ENCODE results near the gene C6orf52.

Gene C6orf52

DNA sequence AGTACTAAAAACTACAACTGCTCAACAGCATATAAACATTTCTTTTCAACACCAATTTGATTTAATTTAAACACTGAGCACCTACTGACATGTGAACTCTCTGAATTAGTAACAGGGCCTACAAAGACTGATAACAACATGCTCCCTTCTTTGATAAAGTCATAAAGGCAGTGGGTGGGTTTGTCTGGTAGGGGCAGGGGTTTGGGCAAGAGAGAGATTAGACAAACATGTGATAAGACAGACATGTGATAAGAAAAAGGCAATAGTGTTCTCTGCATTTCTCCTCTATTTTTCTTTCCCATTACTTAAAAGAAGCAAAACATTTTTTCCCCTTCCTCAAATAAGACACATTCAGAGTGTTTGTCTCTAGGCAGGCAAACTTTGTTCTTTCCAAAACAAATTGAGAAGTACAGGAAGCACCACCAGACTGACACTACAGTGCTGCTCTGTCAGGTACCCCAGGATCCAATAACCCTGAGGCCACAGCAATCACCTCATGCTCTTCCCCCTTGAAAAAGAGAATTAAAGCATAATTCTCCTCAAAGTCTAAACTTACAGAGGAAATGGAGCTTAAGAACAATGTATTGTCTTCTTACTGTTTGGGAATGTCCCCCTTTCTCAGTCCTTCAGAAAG, 11.9 kb downstream of the C6orf52 start:
- TF ChIP-seq REST (IDR thresholded peaks at IDR 0.05; ENCODE audit: low read depth) (no peak), TCF12 (IDR thresholded peaks at IDR 0.05; ENCODE audit: low read depth) (no peak)

- TF ChIP-seq, protein P1, sequence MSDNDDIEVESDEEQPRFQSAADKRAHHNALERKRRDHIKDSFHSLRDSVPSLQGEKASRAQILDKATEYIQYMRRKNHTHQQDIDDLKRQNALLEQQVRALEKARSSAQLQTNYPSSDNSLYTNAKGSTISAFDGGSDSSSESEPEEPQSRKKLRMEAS (IDR thresholded peaks at IDR 0.05): no peak
These were observed 12.6 kb downstream of the C6orf52 start for GRCh38 chr6:10681795-10682194.

- TF ChIP-seq CEBPB (IDR thresholded peaks at IDR 0.05) (no peak), CREB1 (IDR thresholded peaks at IDR 0.05; ENCODE audit: low read depth) (no peak), ZBTB7A (IDR thresholded peaks at IDR 0.05; ENCODE audit: low read depth) (no peak)
- TF ChIP-seq, protein P1 (IDR thresholded peaks at IDR 0.05): no peak
These were observed 16.0 kb downstream of the C6orf52 start for GRCh38 chr6:10678456-10678855.

- TF ChIP-seq REST (IDR thresholded peaks at IDR 0.05; ENCODE audit: low read depth) (no peak), EP300 (IDR thresholded peaks at IDR 0.05; ENCODE audit: borderline replicate concordance) (no peak), TEAD4 (IDR thresholded peaks at IDR 0.05) (no peak), FOXM1 (IDR thresholded peaks at IDR 0.05; ENCODE audit: borderline replicate concordance, low read depth) (no peak)
- TF ChIP-seq, protein P1 (IDR thresholded peaks at IDR 0.05): no peak
These were observed 18.0 kb downstream of the C6orf52 start for GRCh38 chr6:10676403-10676802.

DNA sequence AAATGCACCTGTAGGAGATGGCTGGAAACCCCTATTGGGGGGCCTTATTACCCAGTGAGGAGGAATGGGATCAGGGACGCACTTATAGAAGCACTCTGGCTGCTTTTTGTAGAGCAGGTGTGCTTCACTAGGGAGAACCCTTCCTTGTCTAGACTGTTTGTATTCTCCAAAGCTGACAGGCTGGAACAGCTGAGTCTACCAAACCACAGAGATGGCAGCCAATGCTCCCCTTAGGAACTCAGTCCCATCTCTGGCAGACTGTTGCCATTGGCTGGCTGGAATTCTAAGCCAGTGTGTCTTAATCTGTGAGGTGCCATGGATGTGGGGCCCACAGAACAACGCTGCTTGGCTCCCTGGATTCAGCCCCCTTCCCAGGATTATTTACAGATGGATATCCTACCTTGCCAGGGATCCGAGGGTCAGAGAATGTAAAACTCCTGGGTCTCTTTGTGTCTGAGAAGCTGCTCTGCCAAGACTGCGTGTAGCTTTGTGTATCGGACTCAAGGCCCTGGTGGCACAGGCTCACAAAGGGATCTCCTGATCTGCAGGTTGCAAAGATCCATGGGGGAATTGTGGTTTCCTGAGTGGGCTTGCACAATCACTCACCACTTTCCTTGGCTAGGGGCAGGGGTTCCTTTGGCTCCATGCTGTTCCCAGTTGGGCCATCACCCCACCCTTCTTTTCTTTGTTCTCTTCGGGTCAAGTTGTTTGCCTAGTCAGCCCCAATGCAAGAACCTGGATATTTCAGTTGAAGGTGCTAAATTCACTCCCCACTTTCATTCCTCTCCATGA, 26.1 kb downstream of the C6orf52 start:
- TF ChIP-seq RAD21 (IDR thresholded peaks at IDR 0.05; ENCODE audit: low read depth): no peak
- TF ChIP-seq CREB1 (IDR thresholded peaks at IDR 0.05; ENCODE audit: low read depth): no peak
- TF ChIP-seq, protein P1 (IDR thresholded peaks at IDR 0.05): no peak
- TF ChIP-seq TAF1 (IDR thresholded peaks at IDR 0.05; ENCODE audit: low read depth): no peak
- TF ChIP-seq NFIC (IDR thresholded peaks at IDR 0.05): no peak
- TF ChIP-seq YY1 (IDR thresholded peaks at IDR 0.05; ENCODE audit: low read depth): no peak
- no peak for TF ChIP-seq EGR1 (IDR thresholded peaks at IDR 0.05)
- no peak for TF ChIP-seq ZBTB7A (IDR thresholded peaks at IDR 0.05; ENCODE audit: low read depth)
- TF ChIP-seq REST (IDR thresholded peaks at IDR 0.05; ENCODE audit: low read depth): no peak
- no peak for TF ChIP-seq CEBPB (IDR thresholded peaks at IDR 0.05)
- no peak for TF ChIP-seq FOXM1 (IDR thresholded peaks at IDR 0.05; ENCODE audit: borderline replicate concordance, low read depth)

- TF ChIP-seq EP300 (IDR thresholded peaks at IDR 0.05; ENCODE audit: borderline replicate concordance): no peak
- TF ChIP-seq, protein P2, sequence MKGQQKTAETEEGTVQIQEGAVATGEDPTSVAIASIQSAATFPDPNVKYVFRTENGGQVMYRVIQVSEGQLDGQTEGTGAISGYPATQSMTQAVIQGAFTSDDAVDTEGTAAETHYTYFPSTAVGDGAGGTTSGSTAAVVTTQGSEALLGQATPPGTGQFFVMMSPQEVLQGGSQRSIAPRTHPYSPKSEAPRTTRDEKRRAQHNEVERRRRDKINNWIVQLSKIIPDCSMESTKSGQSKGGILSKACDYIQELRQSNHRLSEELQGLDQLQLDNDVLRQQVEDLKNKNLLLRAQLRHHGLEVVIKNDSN (IDR thresholded peaks at IDR 0.05): no peak
- TF ChIP-seq TAF1 (IDR thresholded peaks at IDR 0.05; ENCODE audit: low read depth): no peak
- no peak for TF ChIP-seq YY1 (IDR thresholded peaks at IDR 0.05; ENCODE audit: low read depth)
- TF ChIP-seq, protein P1 (IDR thresholded peaks at IDR 0.05): no peak
- TF ChIP-seq TCF12 (IDR thresholded peaks at IDR 0.05; ENCODE audit: low read depth): no peak
- TF ChIP-seq ZBTB7A (IDR thresholded peaks at IDR 0.05; ENCODE audit: low read depth): no peak
- TF ChIP-seq CEBPB (IDR thresholded peaks at IDR 0.05): no peak
- TF ChIP-seq TEAD4 (IDR thresholded peaks at IDR 0.05): no peak
- no peak for TF ChIP-seq CREB1 (IDR thresholded peaks at IDR 0.05; ENCODE audit: low read depth)
- TF ChIP-seq FOXM1 (IDR thresholded peaks at IDR 0.05; ENCODE audit: borderline replicate concordance, low read depth): no peak
- TF ChIP-seq NFIC (IDR thresholded peaks at IDR 0.05): no peak
- no peak for TF ChIP-seq EGR1 (IDR thresholded peaks at IDR 0.05)
- TF ChIP-seq REST (IDR thresholded peaks at IDR 0.05; ENCODE audit: low read depth): no peak
- TF ChIP-seq RAD21 (IDR thresholded peaks at IDR 0.05; ENCODE audit: low read depth): no peak
These were observed 31.7 kb downstream of the C6orf52 start for GRCh38 chr6:10662742-10663141.

All from Ishikawa (cell line).